RCC 7860 (cell line): Measurements from ENCODE around the gene CFAP206.
"Not testable (repeated sequence)": the region's sequence is repeated elsewhere in the genome, so short reads cannot be mapped to it uniquely, and the experiment has no call there.

Experiments
- DNase-seq: peaks from one replicate; pipeline ENCODE4 v3.0.0-alpha.2; 2015; ENCODE audit warnings: low spot score
- FAIRE-seq: peaks from 2 replicates; lab custom pipeline; 2012; peaks lifted over from hg19 to GRCh38; lab: Jason Lieb, UNC

The CFAP206 gene

GRCh38 chr6:87419266-87419665, 11.5 kb downstream of the CFAP206 start:
- FAIRE-seq, result no peak
- DNase-seq, result no peak

GRCh38 chr6:87420360-87420759, 12.6 kb downstream of the CFAP206 start:
- FAIRE-seq (no peak), DNase-seq (no peak)

GRCh38 chr6:87421576-87421975, 13.8 kb downstream of the CFAP206 start:
- DNase-seq, result no peak
- FAIRE-seq, result no peak

- no peak for FAIRE-seq
- no peak for DNase-seq
These were observed 19.0 kb downstream of the CFAP206 start for GRCh38 chr6:87426789-87427188.

- no peak for DNase-seq
- no peak for FAIRE-seq
These were observed 22.7 kb downstream of the CFAP206 start for GRCh38 chr6:87430499-87430898.

GRCh38 chr6:87431263-87431662, 23.5 kb downstream of the CFAP206 start:
- FAIRE-seq, result no peak

GRCh38 chr6:87436435-87436834, 28.7 kb downstream of the CFAP206 start:
- peak; percentile 20 for DNase-seq
- no peak for FAIRE-seq

More at GRCh38 chr6:87431263-87431662, 23.5 kb downstream of the CFAP206 start:
- DNase-seq, result no peak

GRCh38 chr6:87441711-87442110, 33.9 kb downstream of the CFAP206 start:
- no peak for DNase-seq
- no peak for FAIRE-seq

- peak; percentile 18 for DNase-seq
These were observed 36.6 kb downstream of the CFAP206 start for GRCh38 chr6:87444362-87444761.

GRCh38 chr6:87465051-87465450, 57.3 kb downstream of the CFAP206 start:
- no peak for DNase-seq
- no peak for FAIRE-seq

More at GRCh38 chr6:87444362-87444761, 36.6 kb downstream of the CFAP206 start:
- FAIRE-seq, result no peak

- FAIRE-seq (no peak), DNase-seq (peak; percentile 50)
These were observed 65.0 kb downstream of the CFAP206 start, which contains the start of gene SLC35A1 for GRCh38 chr6:87472525-87473418. SLC35A1 (plus strand) TSS chr6:87472974; CDS start chr6:87473004, 30 bp downstream.

- peak; percentile 14 for DNase-seq
These were observed 65.7 kb downstream of the CFAP206 start for GRCh38 chr6:87473419-87473903.

GRCh38 chr6:87481931-87482330, 74.2 kb downstream of the CFAP206 start:
- DNase-seq (no peak), FAIRE-seq (no peak)

More at GRCh38 chr6:87473419-87473903, 65.7 kb downstream of the CFAP206 start:
- FAIRE-seq, result no peak

- DNase-seq, result no peak
- no peak for FAIRE-seq
These were observed 74.6 kb downstream of the CFAP206 start for GRCh38 chr6:87482366-87482765.

- FAIRE-seq, result no peak
- DNase-seq, result peak; percentile 70
These were observed 76.2 kb downstream of the CFAP206 start for GRCh38 chr6:87483929-87484328.

- FAIRE-seq (no peak), DNase-seq (no peak)
These were observed 76.7 kb downstream of the CFAP206 start for GRCh38 chr6:87484491-87484890.

- DNase-seq (no peak), FAIRE-seq (no peak)
These were observed 79.8 kb downstream of the CFAP206 start for GRCh38 chr6:87487555-87487954.

- not testable (repeated sequence) for FAIRE-seq, DNase-seq
These were observed 81.6 kb downstream of the CFAP206 start for GRCh38 chr6:87489326-87489725.

GRCh38 chr6:87494761-87495422, 87.1 kb downstream of the CFAP206 start:
- no peak for DNase-seq
- no peak for FAIRE-seq

- FAIRE-seq (no peak), DNase-seq (no peak)
These were observed 90.3 kb downstream of the CFAP206 start for GRCh38 chr6:87498048-87498447.

GRCh38 chr6:87501809-87502572, 94.2 kb downstream of the CFAP206 start:
- no peak for DNase-seq
- FAIRE-seq, result no peak
